Activated CD4-positive, alpha-beta memory T cell treated with anti-CD3 and anti-CD28 coated beads for 36 hours (primary cell): ENCODE data around the gene PLEKHA5. TPM values are rescaled to one million over a fixed set of nuclear protein-coding genes. Genes with fewer than 3 reads are reported as not detected.

Experiments used
- CTCF ChIA-PET: fragments of 350-600 bp; sonication (Branson Sonifier 250); formaldehyde crosslinking; loops from one replicate; lab custom pipeline; 2021; ENCODE audit warnings: antibody characterized with exemption, inconsistent platforms; lab: Charles Lee
- POLR2A ChIA-PET: fragments of 350-600 bp; sonication (Branson Sonifier 250); formaldehyde crosslinking; loops from one replicate; lab custom pipeline; 2021; ENCODE audit warnings: antibody characterized with exemption; lab: Charles Lee
- DNase-seq: peaks from one replicate; pipeline ENCODE4 v3.0.0-alpha.2; 2020
- H3K27ac Mint-ChIP-seq: one replicate; pipeline ENCODE4 v1.8.0; 2021; ENCODE audit warnings: mixed read lengths
- H3K27me3 Mint-ChIP-seq: one replicate; pipeline ENCODE4 v1.8.0; 2021; ENCODE audit warnings: mixed read lengths
- H3K36me3 Mint-ChIP-seq: one replicate; pipeline ENCODE4 v1.8.0; 2021; ENCODE audit warnings: mixed read lengths
- H3K4me1 Mint-ChIP-seq: one replicate; pipeline ENCODE4 v1.8.0; 2021; ENCODE audit warnings: low read depth, mixed read lengths
- H3K4me3 Mint-ChIP-seq: one replicate; pipeline ENCODE4 v1.8.0; 2021; ENCODE audit warnings: mild to moderate bottlenecking, mixed read lengths
- H3K9me3 Mint-ChIP-seq: one replicate; pipeline ENCODE4 v1.8.0; 2021; ENCODE audit warnings: mixed read lengths
- intact Hi-C: fragments of 100-400 bp; cut with micrococcal nuclease; formaldehyde crosslinking; loops from one replicate; pipeline ENCODE4 v1.15.1; 2023
- total RNA-seq, 2 experiments: library from RNA; stranded (reverse); gene quantifications; one replicate each; pipeline ENCODE4 v1.2.3, GENCODE V29; 2021

PLEKHA5 gene
- total RNA-seq, 2 experiments from 2014 or later: 6.6 to 7.4 TPM

DNA sequence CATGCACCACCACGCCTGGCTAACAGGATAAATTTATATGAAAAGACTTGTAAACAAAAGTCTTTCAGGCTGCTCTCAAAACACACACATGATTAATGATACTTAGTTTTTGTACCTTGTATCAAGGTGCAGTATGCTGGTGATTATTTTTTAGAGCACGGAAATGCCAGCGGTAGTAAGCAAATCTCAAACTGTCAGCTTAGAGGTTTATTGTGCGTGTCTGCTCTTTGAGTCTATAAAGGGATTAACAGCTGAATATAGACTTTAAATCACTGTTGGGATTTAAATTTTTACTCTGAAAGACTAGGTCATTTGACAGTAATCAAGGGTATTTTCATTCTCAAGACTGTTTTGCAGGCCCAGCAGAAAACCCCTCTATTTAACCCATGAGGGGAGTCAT, 50.5 kb downstream of the PLEKHA5 start:
- POLR2A ChIA-PET: no interaction called here
- no peak for DNase-seq
- H3K27me3 Mint-ChIP-seq: no peaks in the 10 kb centered on the region
- H3K4me3 Mint-ChIP-seq: no peak overlapping the region
- H3K36me3 Mint-ChIP-seq: no peaks in the 10 kb centered on the region
- H3K9me3 Mint-ChIP-seq: no peaks in the 10 kb centered on the region
- intact Hi-C loops: loop anchor here (10.0 kb wide), 1 partner anchor 1035 kb away; no protein-coding TSS in a partner anchor
- H3K27ac Mint-ChIP-seq: no peak overlapping the region
- H3K4me1 Mint-ChIP-seq: no peaks in the 10 kb centered on the region
- CTCF ChIA-PET: no interaction called here

- Mint-ChIP-seq H3K27me3 (no peaks in the 10 kb centered on the region), H3K27ac (no peak overlapping the region), H3K4me1 (peaks cover under 1% of the 10 kb centered on the region), H3K36me3 (no peaks in the 10 kb centered on the region), H3K4me3 (no peak overlapping the region), H3K9me3 (no peaks in the 10 kb centered on the region)
- CTCF ChIA-PET: interaction anchor here (0.6 to 0.9 kb wide), 2 partner anchors 103 to 932 kb away, joined by 3 read pairs; no protein-coding TSS in a partner anchor
- DNase-seq: no peak
- intact Hi-C loops: loop anchor here (10.0 kb wide), 1 partner anchor 1037 kb away; no protein-coding TSS in a partner anchor
- POLR2A ChIA-PET: no interaction called here
Measured at GRCh38 chr12:19181666-19182426, 52.3 kb downstream of the PLEKHA5 start.

GRCh38 chr12:19183121-19183838, 53.7 kb downstream of the PLEKHA5 start:
- H3K27me3 Mint-ChIP-seq: no peaks in the 10 kb centered on the region
- no peaks in the 10 kb centered on the region for H3K36me3 Mint-ChIP-seq
- DNase-seq: no peak
- no peaks in the 10 kb centered on the region for H3K9me3 Mint-ChIP-seq
- H3K27ac Mint-ChIP-seq: no peak overlapping the region
- intact Hi-C loops: loop anchor here (10.0 kb wide), 1 partner anchor 1038 kb away; no protein-coding TSS in a partner anchor
- ChIA-PET POLR2A (no interaction called here), CTCF (no interaction called here)
- peaks cover 6% of the 10 kb centered on the region for H3K4me1 Mint-ChIP-seq
- H3K4me3 Mint-ChIP-seq: no peak overlapping the region

DNA sequence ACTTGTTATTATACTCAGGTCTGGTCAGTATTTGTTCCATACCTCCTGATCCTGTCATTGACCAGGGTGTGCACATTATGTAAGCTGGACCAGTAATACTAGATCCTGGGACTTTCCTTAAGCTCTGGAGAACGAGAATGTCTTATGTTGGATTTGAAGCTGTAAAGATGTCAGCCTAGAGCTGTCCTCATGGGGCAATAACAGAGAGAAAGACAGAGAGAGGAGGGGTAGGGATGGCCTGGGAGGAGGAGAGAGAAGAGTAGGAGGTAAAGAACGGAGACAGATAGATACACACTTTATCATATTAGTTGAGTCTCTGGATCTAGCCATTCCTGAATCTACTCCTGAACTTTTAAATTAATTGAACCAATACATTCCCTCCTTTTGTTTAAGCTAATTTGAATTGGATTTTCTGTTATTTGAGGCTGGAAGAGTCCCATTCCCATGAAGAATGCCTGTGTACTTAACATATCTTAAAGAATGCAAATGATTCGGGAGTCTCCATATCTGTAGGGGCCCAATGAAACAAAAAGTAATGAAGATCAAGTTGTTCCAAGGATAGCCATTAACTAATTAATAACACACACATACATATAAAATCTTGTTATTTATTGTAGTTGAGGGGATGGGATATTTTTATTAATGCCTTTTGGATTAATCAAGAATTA, 55.9 kb downstream of the PLEKHA5 start:
- DNase-seq: no peak
- CTCF ChIA-PET: interaction anchor here (0.9 to 2.0 kb wide), 8 partner anchors 11 to 336 kb away, joined by 3 to 29 read pairs (median 4); no protein-coding TSS in a partner anchor
- Mint-ChIP-seq H3K9me3 (no peaks in the 10 kb centered on the region), H3K27ac (no peak overlapping the region), H3K4me1 (peaks cover 6% of the 10 kb centered on the region), H3K27me3 (no peaks in the 10 kb centered on the region), H3K36me3 (no peaks in the 10 kb centered on the region), H3K4me3 (no peak overlapping the region)
- intact Hi-C loops: loop anchor here (10.0 kb wide), 1 partner anchor 1041 kb away; no protein-coding TSS in a partner anchor
- POLR2A ChIA-PET: no interaction called here

DNA sequence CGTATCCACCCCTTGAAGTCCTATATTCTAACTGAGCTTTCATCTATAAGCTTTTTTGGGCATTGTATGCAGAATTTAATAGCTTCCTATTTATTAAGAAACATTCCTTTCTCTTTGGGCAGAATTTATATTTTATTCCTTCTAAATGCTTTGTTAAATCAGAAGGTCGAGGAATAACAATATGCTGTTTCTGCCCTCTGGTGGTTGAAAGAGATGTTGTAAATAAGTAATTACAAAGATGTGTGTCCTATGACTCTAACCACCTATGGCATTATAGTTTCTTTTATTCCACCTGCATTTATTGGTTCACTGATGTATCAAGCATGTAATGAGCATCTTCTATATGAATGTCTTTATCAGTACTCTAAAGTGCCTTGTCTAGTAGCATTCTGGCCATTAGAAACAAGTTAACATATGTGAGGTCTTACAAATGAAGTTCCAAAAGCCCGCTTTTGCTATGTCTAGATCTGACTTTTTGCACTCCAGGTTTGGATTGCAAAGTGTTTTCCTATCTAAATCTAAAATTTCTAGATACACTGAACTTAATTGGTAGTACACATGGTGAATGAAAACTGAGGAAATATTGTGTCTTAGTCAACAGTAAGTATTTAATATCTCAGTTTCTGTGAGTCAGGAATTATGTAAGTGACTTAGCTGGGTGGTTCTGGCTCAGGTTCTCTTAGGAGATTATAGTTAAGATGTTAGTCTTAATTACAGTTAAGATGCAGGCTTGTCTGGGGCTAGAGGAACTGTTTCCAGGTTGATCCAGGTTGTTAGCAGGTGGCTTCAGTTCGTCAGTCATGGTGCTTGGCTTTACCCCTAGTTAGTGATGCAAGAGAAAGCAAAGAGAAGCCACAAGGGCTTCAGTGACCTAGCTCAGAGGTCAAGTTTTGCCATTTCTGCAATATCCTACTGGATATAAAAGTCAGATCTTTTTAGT, 57.5 kb downstream of the PLEKHA5 start:
- ChIA-PET POLR2A (no interaction called here), CTCF (interaction anchor here (0.7 to 2.0 kb wide), 30 partner anchors 8 to 937 kb away, joined by 3 to 29 read pairs (median 4); partner anchors contain the start of gene PLEKHA5)
- Mint-ChIP-seq H3K27ac (no peak overlapping the region), H3K4me3 (no peak overlapping the region), H3K27me3 (no peaks in the 10 kb centered on the region), H3K9me3 (no peaks in the 10 kb centered on the region), H3K4me1 (peaks cover 6% of the 10 kb centered on the region), H3K36me3 (no peaks in the 10 kb centered on the region)
- intact Hi-C loops: loop anchor here (1.0 to 10.0 kb wide), 3 partner anchors 326 to 1042 kb away; no protein-coding TSS in a partner anchor
- DNase-seq: no peak

- Mint-ChIP-seq H3K36me3 (no peaks in the 10 kb centered on the region), H3K4me1 (peaks cover 6% of the 10 kb centered on the region), H3K4me3 (no peak overlapping the region), H3K27ac (no peak overlapping the region), H3K9me3 (no peaks in the 10 kb centered on the region), H3K27me3 (no peaks in the 10 kb centered on the region)
- POLR2A ChIA-PET: no interaction called here
- intact Hi-C loops: loop anchor here (10.0 kb wide), 1 partner anchor 1045 kb away; no protein-coding TSS in a partner anchor
- DNase-seq: no peak
- CTCF ChIA-PET: interaction anchor here (1.0 kb wide), 1 partner anchor 1051 kb away, joined by 3 read pairs; no protein-coding TSS in a partner anchor
Measured at GRCh38 chr12:19189522-19189921, 60.0 kb downstream of the PLEKHA5 start.

- H3K27ac Mint-ChIP-seq: no peak overlapping the region
- H3K4me3 Mint-ChIP-seq: no peak overlapping the region
- no peaks in the 10 kb centered on the region for H3K9me3 Mint-ChIP-seq
- intact Hi-C loops: no loop called here
- H3K27me3 Mint-ChIP-seq: no peaks in the 10 kb centered on the region
- peaks cover 6% of the 10 kb centered on the region for H3K4me1 Mint-ChIP-seq
- POLR2A ChIA-PET: no interaction called here
- no peak for DNase-seq
- CTCF ChIA-PET: no interaction called here
- no peaks in the 10 kb centered on the region for H3K36me3 Mint-ChIP-seq
Measured at GRCh38 chr12:19190292-19191031, 60.9 kb downstream of the PLEKHA5 start.

DNA sequence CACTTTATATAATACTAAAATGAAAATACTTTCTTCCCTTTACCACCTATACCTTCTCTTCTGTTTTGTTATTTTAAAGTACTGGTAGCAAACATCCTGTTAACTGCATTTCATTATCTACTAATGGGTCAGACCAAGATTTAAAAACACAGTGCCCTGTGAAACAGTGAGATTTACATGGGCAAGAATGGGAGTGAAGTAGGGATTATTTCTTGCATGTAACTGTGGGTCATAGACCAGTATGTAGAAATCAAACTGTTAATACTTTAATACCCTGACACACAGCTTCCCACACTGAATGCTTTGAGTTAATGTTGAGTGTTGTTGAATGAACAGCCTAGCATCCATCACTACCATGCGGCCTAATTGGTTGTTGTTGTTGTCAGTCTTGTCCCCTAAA, 61.6 kb downstream of the PLEKHA5 start:
- H3K36me3 Mint-ChIP-seq: no peaks in the 10 kb centered on the region
- peaks cover 6% of the 10 kb centered on the region for H3K4me1 Mint-ChIP-seq
- H3K9me3 Mint-ChIP-seq: no peaks in the 10 kb centered on the region
- H3K27me3 Mint-ChIP-seq: no peaks in the 10 kb centered on the region
- ChIA-PET POLR2A (no interaction called here), CTCF (interaction anchor here (0.9 kb wide), 1 partner anchor 329 kb away, joined by 3 read pairs; no protein-coding TSS in a partner anchor)
- no peak for DNase-seq
- intact Hi-C loops: no loop called here
- H3K4me3 Mint-ChIP-seq: no peak overlapping the region
- no peak overlapping the region for H3K27ac Mint-ChIP-seq

DNA sequence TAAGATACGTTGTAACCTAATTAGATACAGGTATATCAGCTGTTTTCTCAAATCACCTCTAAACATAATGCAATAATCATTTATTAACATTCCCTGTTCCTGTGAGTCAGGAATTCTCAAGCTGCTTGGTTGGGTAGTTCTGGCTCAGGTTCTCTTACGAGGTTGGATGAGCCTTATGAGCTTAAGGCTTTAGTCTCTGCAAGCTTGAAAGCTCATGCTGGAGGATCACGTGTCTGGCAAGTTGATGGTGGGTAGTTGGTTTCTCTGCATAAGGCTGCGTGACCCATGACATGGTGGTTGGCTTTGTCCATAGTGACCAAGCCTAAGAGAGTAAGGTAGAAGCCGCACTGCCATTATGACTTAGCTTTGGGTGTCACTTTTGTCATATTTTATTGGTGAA, 62.0 kb downstream of the PLEKHA5 start:
- Mint-ChIP-seq H3K4me3 (no peak overlapping the region), H3K27me3 (no peaks in the 10 kb centered on the region), H3K4me1 (peaks cover 6% of the 10 kb centered on the region), H3K9me3 (no peaks in the 10 kb centered on the region), H3K27ac (no peak overlapping the region), H3K36me3 (no peaks in the 10 kb centered on the region)
- POLR2A ChIA-PET: no interaction called here
- intact Hi-C loops: no loop called here
- CTCF ChIA-PET: interaction anchor here (0.9 kb wide), 1 partner anchor 330 kb away, joined by 3 read pairs; no protein-coding TSS in a partner anchor
- DNase-seq: no peak

- Mint-ChIP-seq H3K27ac (no peak overlapping the region), H3K4me1 (no peaks in the 10 kb centered on the region), H3K9me3 (no peaks in the 10 kb centered on the region), H3K27me3 (no peaks in the 10 kb centered on the region), H3K36me3 (no peaks in the 10 kb centered on the region), H3K4me3 (no peak overlapping the region)
- intact Hi-C loops: no loop called here
- ChIA-PET POLR2A (no interaction called here), CTCF (no interaction called here)
- DNase-seq: no peak
Measured at GRCh38 chr12:19192710-19193109, 63.2 kb downstream of the PLEKHA5 start.
